ENCODE data around the gene PCARE.

Gene PCARE

DNA sequence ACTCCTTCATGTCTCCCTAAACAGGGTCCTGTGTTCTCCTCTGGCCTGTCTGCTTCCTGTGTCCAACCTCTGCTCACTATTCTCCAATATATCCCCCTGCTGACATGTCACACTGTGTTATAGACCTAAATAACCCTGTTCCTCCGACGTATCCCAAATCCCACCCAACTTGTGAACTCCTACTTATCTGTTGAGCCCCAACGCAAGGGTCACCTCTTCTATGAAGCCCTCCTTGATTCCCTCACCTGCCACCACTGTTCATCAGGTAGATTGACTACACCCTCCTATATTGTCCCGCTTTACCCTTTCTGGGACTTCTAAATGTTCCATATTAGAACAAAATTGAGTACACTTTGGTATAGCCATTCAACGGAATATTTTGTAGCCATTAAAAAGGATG is 42.1 kb downstream of the PCARE start:
- Histone ChIP-seq H3K27ac (replicated peaks) (no peak overlapping the region), H3K4me3 (replicated peaks; ENCODE audit: insufficient read depth, low read length) (no peak overlapping the region), H3K27me3 (ENCODE audit: insufficient read depth, poor library complexity, severe bottlenecking) (no peaks in the 10 kb centered on the region)
- DNase-seq (ENCODE audit: low read depth in 1 of 2, low spot score in 1 of 2), result no peak
- TF ChIP-seq, protein P1, sequence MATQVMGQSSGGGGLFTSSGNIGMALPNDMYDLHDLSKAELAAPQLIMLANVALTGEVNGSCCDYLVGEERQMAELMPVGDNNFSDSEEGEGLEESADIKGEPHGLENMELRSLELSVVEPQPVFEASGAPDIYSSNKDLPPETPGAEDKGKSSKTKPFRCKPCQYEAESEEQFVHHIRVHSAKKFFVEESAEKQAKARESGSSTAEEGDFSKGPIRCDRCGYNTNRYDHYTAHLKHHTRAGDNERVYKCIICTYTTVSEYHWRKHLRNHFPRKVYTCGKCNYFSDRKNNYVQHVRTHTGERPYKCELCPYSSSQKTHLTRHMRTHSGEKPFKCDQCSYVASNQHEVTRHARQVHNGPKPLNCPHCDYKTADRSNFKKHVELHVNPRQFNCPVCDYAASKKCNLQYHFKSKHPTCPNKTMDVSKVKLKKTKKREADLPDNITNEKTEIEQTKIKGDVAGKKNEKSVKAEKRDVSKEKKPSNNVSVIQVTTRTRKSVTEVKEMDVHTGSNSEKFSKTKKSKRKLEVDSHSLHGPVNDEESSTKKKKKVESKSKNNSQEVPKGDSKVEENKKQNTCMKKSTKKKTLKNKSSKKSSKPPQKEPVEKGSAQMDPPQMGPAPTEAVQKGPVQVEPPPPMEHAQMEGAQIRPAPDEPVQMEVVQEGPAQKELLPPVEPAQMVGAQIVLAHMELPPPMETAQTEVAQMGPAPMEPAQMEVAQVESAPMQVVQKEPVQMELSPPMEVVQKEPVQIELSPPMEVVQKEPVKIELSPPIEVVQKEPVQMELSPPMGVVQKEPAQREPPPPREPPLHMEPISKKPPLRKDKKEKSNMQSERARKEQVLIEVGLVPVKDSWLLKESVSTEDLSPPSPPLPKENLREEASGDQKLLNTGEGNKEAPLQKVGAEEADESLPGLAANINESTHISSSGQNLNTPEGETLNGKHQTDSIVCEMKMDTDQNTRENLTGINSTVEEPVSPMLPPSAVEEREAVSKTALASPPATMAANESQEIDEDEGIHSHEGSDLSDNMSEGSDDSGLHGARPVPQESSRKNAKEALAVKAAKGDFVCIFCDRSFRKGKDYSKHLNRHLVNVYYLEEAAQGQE (IDR thresholded peaks at IDR 0.05; ENCODE audit: insufficient replicate concordance, low read depth), result no peak

DNA sequence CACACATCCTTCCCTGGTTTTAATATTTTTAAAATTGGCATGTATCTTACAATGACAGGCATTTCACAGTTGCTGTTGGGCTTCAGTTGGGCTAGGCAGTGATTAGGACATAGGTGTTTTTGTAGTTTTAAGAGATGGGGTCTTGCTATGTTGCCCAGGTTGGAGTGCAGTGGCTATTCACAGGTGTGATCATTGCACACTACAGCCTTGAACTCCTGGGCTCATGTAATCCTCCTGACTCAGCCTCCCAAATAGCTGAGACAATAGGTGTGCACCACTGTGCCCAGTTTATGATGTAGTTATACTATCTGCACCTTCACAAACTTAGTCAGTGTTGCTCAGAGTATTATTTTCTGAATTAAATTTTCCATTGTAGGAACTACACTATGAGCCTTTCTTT is 43.3 kb downstream of the PCARE start:
- no peak for DNase-seq (ENCODE audit: low read depth in 1 of 2, low spot score in 1 of 2)
- TF ChIP-seq, protein P1 (IDR thresholded peaks at IDR 0.05; ENCODE audit: insufficient replicate concordance, low read depth), result no peak
- TF ChIP-seq SPI1 (IDR thresholded peaks at IDR 0.05; ENCODE audit: borderline replicate concordance, low read depth) (no peak), GABPA (IDR thresholded peaks at IDR 0.05; ENCODE audit: low read depth) (no peak), POLR2AphosphoS5 (IDR thresholded peaks at IDR 0.05; ENCODE audit: low read depth) (no peak)
- TF ChIP-seq, protein P2, sequence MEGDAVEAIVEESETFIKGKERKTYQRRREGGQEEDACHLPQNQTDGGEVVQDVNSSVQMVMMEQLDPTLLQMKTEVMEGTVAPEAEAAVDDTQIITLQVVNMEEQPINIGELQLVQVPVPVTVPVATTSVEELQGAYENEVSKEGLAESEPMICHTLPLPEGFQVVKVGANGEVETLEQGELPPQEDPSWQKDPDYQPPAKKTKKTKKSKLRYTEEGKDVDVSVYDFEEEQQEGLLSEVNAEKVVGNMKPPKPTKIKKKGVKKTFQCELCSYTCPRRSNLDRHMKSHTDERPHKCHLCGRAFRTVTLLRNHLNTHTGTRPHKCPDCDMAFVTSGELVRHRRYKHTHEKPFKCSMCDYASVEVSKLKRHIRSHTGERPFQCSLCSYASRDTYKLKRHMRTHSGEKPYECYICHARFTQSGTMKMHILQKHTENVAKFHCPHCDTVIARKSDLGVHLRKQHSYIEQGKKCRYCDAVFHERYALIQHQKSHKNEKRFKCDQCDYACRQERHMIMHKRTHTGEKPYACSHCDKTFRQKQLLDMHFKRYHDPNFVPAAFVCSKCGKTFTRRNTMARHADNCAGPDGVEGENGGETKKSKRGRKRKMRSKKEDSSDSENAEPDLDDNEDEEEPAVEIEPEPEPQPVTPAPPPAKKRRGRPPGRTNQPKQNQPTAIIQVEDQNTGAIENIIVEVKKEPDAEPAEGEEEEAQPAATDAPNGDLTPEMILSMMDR (IDR thresholded peaks at IDR 0.05; ENCODE audit: insufficient read depth, low read length), result no peak
- H3K4me3 ChIP-seq (replicated peaks; ENCODE audit: insufficient read depth, low read length), result no peak overlapping the region
- no peaks in the 10 kb centered on the region for H3K27me3 ChIP-seq (ENCODE audit: insufficient read depth, poor library complexity, severe bottlenecking)
- no peak overlapping the region for H3K27ac ChIP-seq (replicated peaks)

DNA sequence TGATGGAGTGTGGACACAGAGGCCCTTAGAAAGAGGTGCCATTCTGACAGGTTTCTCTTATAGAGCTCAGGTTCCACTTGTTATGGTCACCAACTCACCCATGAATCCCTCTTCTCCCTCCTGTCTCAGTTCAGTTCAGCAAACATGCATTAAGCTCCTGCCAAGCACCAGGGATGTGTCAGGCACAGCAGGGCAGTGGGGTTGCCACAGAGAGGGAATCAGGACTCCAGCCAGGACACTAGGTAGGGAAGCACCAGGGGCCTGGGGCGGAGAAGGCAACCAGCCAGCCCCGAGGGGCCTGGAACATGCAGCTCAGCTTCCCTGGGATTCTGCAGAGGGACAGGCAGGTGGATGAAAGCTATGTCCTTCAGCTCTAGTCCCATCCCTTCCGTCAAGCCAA is 48.6 kb downstream of the PCARE start:
- H3K27me3 ChIP-seq (ENCODE audit: insufficient read depth, poor library complexity, severe bottlenecking), result no peaks in the 10 kb centered on the region

More for the DNA sequence above, 48.6 kb downstream of the PCARE start:
- DNase-seq (ENCODE audit: low read depth in 1 of 2, low spot score in 1 of 2), result no peak
- TF ChIP-seq, protein P1 (IDR thresholded peaks at IDR 0.05; ENCODE audit: insufficient replicate concordance, low read depth), result no peak
- TF ChIP-seq, protein P2 (IDR thresholded peaks at IDR 0.05; ENCODE audit: insufficient read depth, low read length), result no peak
- TF ChIP-seq POLR2AphosphoS5 (IDR thresholded peaks at IDR 0.05; ENCODE audit: low read depth) (no peak), GABPA (IDR thresholded peaks at IDR 0.05; ENCODE audit: low read depth) (no peak), SPI1 (IDR thresholded peaks at IDR 0.05; ENCODE audit: borderline replicate concordance, low read depth) (no peak)
- H3K27ac ChIP-seq (replicated peaks), result no peak overlapping the region
- no peak overlapping the region for H3K4me3 ChIP-seq (replicated peaks; ENCODE audit: insufficient read depth, low read length)

All from HL-60 (cell line).